Measurements from ENCODE around the gene KATNB1. TPM values are rescaled to one million over a fixed set of nuclear protein-coding genes. Genes with fewer than 3 reads are reported as not detected.
A peak's percentile ranks its signal among the peaks of the same experiment; 100 is the strongest.

KATNB1 gene
- total RNA-seq, 6 experiments from 2014 or later = 5.6 to 17.5 (median 8.5) TPM

- peaks cover 2 to 20% (median 11%) of the 10 kb centered on the region in 4 donors for H3K36me3 ChIP-seq
- H3K4me1 ChIP-seq = no peaks in the 10 kb centered on the region
- DNase-seq (peak in 2 of 3 donors; percentile 23 to 55), ATAC-seq (no peak)
- 36% methylated on average over 2 of the region's 15 CpGs for WGBS (ENCODE audit: insufficient coverage, low coverage, low lambda C conversion rate, missing lambda C conversion rate)
- no peaks in the 10 kb centered on the region for H3K9me3 ChIP-seq
- no peak overlapping the region for H3K27ac ChIP-seq
- no peaks in the 10 kb centered on the region for H3K27me3 ChIP-seq
- intact Hi-C loops (cut with DNase I) = no loop called here
- no peak for TF ChIP-seq POLR2A (IDR thresholded peaks at IDR 0.05)
- TF ChIP-seq, protein P1, sequence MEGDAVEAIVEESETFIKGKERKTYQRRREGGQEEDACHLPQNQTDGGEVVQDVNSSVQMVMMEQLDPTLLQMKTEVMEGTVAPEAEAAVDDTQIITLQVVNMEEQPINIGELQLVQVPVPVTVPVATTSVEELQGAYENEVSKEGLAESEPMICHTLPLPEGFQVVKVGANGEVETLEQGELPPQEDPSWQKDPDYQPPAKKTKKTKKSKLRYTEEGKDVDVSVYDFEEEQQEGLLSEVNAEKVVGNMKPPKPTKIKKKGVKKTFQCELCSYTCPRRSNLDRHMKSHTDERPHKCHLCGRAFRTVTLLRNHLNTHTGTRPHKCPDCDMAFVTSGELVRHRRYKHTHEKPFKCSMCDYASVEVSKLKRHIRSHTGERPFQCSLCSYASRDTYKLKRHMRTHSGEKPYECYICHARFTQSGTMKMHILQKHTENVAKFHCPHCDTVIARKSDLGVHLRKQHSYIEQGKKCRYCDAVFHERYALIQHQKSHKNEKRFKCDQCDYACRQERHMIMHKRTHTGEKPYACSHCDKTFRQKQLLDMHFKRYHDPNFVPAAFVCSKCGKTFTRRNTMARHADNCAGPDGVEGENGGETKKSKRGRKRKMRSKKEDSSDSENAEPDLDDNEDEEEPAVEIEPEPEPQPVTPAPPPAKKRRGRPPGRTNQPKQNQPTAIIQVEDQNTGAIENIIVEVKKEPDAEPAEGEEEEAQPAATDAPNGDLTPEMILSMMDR (IDR thresholded peaks at IDR 0.05) = no peak
- H3K4me3 ChIP-seq = no peak overlapping the region
Measured at GRCh38 chr16:57756424-57757325, 21.1 kb downstream of the KATNB1 start.

- H3K27me3 ChIP-seq = no peaks in the 10 kb centered on the region
- peak; percentile 90 to 92 (median 91) for DNase-seq
- H3K4me3 ChIP-seq = no peak overlapping the region
- TF ChIP-seq, protein P1 (IDR thresholded peaks at IDR 0.05) = peak; percentile 95 to 99 (median 97)
- no peak for TF ChIP-seq POLR2A (IDR thresholded peaks at IDR 0.05)
- no peak overlapping the region for H3K27ac ChIP-seq
- H3K9me3 ChIP-seq = no peaks in the 10 kb centered on the region
- WGBS (ENCODE audit: insufficient coverage, low coverage, low lambda C conversion rate, missing lambda C conversion rate) = no CpG with 5 or more reads among the region's 11 CpGs
- no peaks in the 10 kb centered on the region for H3K4me1 ChIP-seq
- ATAC-seq = peak; percentile 86 to 94 (median 88)
- intact Hi-C loops (cut with DNase I) = no loop called here
- peaks cover 2 to 25% (median 13%) of the 10 kb centered on the region in 4 donors for H3K36me3 ChIP-seq
Measured at GRCh38 chr16:57757326-57757786, 21.8 kb downstream of the KATNB1 start.

GRCh38 chr16:57757883-57758282, 22.3 kb downstream of the KATNB1 start:
- Histone ChIP-seq H3K27me3 (no peaks in the 10 kb centered on the region), H3K9me3 (no peaks in the 10 kb centered on the region), H3K4me1 (no peaks in the 10 kb centered on the region), H3K36me3 (peaks cover 2 to 26% (median 13%) of the 10 kb centered on the region in 4 donors), H3K27ac (no peak overlapping the region), H3K4me3 (no peak overlapping the region)
- DNase-seq (peak in 2 of 3 donors; percentile 21 to 44), ATAC-seq (no peak)
- WGBS (ENCODE audit: insufficient coverage, low coverage, low lambda C conversion rate, missing lambda C conversion rate) = 67% methylated on average over 1 of the region's 7 CpGs
- no peak for TF ChIP-seq POLR2A (IDR thresholded peaks at IDR 0.05)
- TF ChIP-seq, protein P1 (IDR thresholded peaks at IDR 0.05) = no peak
- intact Hi-C loops (cut with DNase I) = no loop called here

GRCh38 chr16:57758331-57759117, 23.0 kb downstream of the KATNB1 start:
- intact Hi-C loops (cut with DNase I) = no loop called here
- DNase-seq (peak in 1 of 3 donors; percentile 52), ATAC-seq (no peak)
- TF ChIP-seq POLR2A (IDR thresholded peaks at IDR 0.05) = no peak
- TF ChIP-seq, protein P1 (IDR thresholded peaks at IDR 0.05) = no peak
- H3K36me3 ChIP-seq = peaks cover 2 to 26% (median 13%) of the 10 kb centered on the region in 4 donors
- H3K27me3 ChIP-seq = no peaks in the 10 kb centered on the region
- no peaks in the 10 kb centered on the region for H3K4me1 ChIP-seq
- H3K9me3 ChIP-seq = no peaks in the 10 kb centered on the region
- H3K4me3 ChIP-seq = no peak overlapping the region
- WGBS (ENCODE audit: insufficient coverage, low coverage, low lambda C conversion rate, missing lambda C conversion rate) = 40% methylated on average over 4 of the region's 33 CpGs
- H3K27ac ChIP-seq = no peak overlapping the region

Data from right lobe of liver (tissue), 6 donors.